Urothelium cell line (cell line): ENCODE data around the gene FRMD6.
"Not testable (repeated sequence)": the region's sequence is repeated elsewhere in the genome, so short reads cannot be mapped to it uniquely, and the experiment has no call there.

ENCODE experiments used
- DNase-seq: peaks from one replicate; pipeline ENCODE4 v3.0.0; 2011; ENCODE audit warnings: low spot score, mixed read lengths
- FAIRE-seq: peaks from 2 replicates; lab custom pipeline; 2011; peaks lifted over from hg19 to GRCh38; lab: Jason Lieb, UNC

Gene FRMD6

DNA sequence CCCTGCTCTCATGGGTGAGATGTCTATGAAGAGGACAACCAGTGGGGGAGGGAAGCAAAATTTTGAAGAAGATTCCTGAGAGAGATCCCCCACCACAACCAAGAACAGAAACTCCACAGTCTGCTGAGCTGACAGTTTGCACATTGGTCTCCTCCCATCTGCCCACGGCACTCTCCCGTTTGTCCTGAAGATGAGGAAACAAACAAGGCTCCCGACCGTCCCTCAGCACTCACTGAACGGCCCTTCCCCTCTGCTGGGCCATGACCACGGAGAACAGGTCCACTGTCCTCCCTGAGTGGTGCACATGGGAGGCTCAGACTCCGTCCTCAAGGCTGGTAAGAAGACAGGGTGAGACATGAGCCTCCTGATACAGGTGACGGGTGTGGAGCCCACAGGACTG lies 114.9 kb downstream of the FRMD6 start:
- not testable (repeated sequence) for DNase-seq, FAIRE-seq

DNA sequence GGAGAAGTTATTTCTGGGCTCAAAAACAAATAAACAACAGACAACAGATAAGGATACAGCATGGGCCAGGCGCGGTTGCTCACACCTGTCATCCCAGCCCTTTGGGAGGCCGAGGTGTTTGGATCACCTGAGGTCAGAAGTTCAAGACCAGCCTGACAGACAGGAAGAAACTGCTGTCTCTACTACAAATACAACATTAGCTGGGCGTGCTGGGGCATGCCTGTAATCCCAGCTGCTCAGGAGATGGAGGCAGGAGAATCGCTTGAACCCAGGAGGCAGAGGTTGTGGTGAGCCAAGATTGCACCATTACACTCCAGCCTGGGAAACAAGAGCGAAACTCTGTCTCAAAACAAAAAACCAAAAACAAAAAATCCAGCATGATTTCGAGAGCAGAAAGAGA lies 117.6 kb downstream of the FRMD6 start:
- DNase-seq, FAIRE-seq: not testable (repeated sequence)

DNA sequence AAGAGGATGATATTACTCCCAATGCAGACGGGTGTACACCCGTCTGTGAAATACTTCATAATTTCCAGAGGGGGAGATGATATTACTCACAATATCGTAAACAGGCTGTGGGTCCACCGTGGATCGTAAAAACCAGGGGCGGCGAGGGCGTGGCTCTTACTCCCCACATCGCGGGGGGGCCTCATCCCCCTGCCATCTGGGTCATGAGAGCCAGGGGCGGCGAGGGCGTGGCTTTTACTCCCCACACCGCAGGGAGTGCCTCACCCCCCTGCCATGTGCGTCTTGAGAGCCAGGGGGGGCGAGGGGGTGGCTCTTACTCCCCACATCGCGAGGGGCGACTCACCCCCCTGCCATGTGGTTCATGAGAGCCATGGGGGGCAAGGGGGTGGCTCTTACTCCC lies 122.5 kb downstream of the FRMD6 start:
- FAIRE-seq, result no peak
- DNase-seq, result peak; percentile 48

DNA sequence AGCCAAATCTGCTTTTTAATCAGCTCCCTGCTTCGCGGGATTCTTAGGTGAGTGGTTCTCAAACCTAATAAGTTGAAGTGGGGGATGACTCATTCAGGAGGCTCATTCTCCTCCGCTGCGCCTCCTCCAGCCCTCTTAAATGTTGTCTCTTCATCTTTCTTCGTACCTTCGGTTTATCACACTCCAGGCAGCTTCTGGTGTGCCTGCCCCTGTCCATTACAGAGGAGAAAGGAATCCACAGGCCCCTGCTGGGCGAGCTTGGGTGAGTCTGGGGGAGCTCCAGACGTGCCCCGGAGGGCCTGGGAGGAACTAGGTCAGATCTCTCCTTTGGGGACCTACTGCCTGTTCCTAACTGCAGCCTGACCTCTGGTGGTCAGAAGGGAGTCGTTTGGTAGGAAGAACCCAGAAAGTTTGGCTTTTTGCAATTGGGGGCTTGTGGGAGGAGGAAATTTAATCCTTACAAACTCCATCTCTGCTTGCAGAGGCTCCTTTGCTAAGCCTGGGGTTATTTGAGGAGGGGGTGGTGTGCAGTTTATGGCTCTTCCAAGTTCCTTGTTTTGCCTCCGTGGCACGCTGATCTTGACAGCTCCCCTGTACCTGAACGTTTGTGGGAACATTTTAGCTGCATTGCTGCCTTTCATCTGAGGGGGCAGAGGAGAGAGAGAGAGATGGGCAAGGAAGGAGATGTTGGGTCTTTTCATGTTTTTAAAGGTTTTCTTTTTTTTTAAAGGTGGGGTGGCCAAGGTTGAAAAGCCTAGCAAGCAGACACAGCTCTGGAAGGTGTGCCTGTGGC lies 124.6 kb downstream of the FRMD6 start:
- FAIRE-seq (peak; percentile 9), DNase-seq (peak; percentile 93)

DNA sequence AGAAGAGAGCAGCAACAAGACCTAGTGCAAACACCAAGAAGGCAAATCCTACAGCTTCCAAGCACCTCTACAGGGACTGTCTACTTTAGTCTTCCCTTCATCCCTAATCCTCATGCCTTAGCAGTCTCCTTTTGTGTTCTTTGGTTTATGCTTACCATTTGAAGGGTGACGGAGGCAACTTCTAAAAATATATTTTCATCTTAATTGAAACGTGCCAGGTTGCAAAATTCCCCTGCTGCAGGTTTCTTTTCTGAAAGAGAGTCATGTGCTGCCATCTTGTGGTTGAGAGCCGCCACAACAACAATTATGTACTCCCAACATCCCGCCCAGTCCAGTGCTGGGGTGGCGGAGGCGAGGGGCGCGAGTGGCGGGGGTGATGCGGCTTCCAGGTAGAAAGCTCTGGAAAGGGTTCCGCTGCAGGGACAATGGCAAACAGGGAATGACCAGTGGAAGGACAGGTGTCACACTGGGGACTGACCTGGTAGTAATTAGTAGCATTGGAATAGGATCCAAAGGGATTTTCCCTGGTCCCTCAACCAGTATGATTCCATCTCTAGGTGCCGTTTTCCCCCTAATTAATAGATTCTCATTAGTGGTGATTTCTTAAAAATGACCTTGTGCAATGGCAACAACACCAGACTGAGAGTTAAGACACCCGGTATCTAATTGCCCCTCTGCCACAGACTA lies 128.4 kb downstream of the FRMD6 start:
- FAIRE-seq, result peak; percentile 96
- peak; percentile 85 for DNase-seq
